ENCODE results near the gene OARD1.

The OARD1 gene

DNA sequence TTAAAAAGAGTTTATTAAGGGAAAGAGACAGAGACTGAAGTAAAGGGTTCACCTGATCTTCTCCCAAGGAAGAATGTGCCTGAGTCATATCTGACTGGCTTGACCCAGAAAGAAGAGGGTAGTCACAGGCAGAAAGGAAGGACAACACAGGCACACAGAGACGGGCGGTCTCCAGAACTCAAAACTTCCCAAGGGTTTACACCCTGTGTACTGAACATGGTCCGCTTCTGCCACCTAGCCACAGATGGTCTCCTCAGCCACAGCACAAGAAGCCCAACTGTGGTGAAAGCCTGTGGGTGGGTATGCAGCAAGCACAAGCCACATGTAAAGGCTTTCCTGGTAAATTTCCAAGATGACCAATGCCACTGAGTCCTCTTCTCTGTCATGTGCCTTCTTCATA lies 50.3 kb downstream of the OARD1 start (continued):
- TF ChIP-seq, protein P1, sequence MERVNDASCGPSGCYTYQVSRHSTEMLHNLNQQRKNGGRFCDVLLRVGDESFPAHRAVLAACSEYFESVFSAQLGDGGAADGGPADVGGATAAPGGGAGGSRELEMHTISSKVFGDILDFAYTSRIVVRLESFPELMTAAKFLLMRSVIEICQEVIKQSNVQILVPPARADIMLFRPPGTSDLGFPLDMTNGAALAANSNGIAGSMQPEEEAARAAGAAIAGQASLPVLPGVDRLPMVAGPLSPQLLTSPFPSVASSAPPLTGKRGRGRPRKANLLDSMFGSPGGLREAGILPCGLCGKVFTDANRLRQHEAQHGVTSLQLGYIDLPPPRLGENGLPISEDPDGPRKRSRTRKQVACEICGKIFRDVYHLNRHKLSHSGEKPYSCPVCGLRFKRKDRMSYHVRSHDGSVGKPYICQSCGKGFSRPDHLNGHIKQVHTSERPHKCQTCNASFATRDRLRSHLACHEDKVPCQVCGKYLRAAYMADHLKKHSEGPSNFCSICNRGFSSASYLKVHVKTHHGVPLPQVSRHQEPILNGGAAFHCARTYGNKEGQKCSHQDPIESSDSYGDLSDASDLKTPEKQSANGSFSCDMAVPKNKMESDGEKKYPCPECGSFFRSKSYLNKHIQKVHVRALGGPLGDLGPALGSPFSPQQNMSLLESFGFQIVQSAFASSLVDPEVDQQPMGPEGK (tag by site-specific recombination; IDR thresholded peaks at IDR 0.05): 0 out of 2 replicates have a peak, but pooled peaks have one; percentile 8
- TF ChIP-seq MEIS1 (CRISPR knock-in tag; IDR thresholded peaks at IDR 0.05; ENCODE audit: borderline replicate concordance): no peak
- TF ChIP-seq ZNF660 (tag by site-specific recombination; IDR thresholded peaks at IDR 0.05): 0 out of 2 replicates have a peak, but pooled peaks have one; percentile 20
- TF ChIP-seq ZNF558 (tag by site-specific recombination; IDR thresholded peaks at IDR 0.05): no peak
- no peak for TF ChIP-seq ZNF521 (tag by site-specific recombination; IDR thresholded peaks at IDR 0.05)
- TF ChIP-seq KLF8 (tag by site-specific recombination; IDR thresholded peaks at IDR 0.05): 0 out of 2 replicates have a peak, but pooled peaks have one; percentile 8
- TF ChIP-seq ZNF48 (tag by site-specific recombination; IDR thresholded peaks at IDR 0.05): no peak

DNA sequence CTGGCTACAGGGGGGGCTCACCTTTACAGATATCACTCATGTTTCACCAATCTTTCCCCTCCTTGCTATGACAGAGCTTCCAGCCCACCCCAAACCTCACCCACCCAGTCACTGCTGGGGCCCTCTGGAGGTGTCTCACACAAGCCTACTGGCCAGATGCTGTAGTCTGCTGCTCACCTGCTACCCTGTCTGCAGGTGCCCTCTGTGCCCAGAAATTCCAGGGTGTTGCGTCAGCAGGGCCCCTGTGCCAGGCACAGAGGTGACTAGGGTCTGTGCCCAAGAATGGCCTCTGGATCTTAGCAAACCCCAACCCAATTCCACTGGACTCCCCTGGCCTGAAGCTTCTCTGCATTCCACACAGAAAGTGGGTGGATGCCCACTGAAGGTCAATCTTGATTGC lies 54.5 kb downstream of the OARD1 start:
- Histone ChIP-seq H3K36me3 (ENCODE audit: control insufficient read depth in 2 of 2, insufficient read depth in 1 of 2, low read length in 2 of 2) (no peaks in the 10 kb centered on the region), H3K4me3 (ENCODE audit: low read depth, low read length) (no peak overlapping the region), H3K27ac (ENCODE audit: extremely low read depth, low read depth, low read length) (no peak overlapping the region), H3K9me3 (ENCODE audit: control insufficient read depth, insufficient read depth, low read depth, low read length) (no peaks in the 10 kb centered on the region), H3K4me1 (ENCODE audit: control insufficient read depth, insufficient read depth, low read length) (peaks cover 14% of the 10 kb centered on the region)
- no peak for TF ChIP-seq YY1 (tag by site-specific recombination; IDR thresholded peaks at IDR 0.05)
- TF ChIP-seq, protein P2, sequence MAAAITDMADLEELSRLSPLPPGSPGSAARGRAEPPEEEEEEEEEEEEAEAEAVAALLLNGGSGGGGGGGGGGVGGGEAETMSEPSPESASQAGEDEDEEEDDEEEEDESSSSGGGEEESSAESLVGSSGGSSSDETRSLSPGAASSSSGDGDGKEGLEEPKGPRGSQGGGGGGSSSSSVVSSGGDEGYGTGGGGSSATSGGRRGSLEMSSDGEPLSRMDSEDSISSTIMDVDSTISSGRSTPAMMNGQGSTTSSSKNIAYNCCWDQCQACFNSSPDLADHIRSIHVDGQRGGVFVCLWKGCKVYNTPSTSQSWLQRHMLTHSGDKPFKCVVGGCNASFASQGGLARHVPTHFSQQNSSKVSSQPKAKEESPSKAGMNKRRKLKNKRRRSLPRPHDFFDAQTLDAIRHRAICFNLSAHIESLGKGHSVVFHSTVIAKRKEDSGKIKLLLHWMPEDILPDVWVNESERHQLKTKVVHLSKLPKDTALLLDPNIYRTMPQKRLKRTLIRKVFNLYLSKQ (tag by site-specific recombination; IDR thresholded peaks at IDR 0.05; ENCODE audit: borderline replicate concordance): no peak
- no peak for TF ChIP-seq ZNF221 (tag by site-specific recombination; IDR thresholded peaks at IDR 0.05; ENCODE audit: borderline replicate concordance)
- TF ChIP-seq ZNF394 (tag by site-specific recombination; IDR thresholded peaks at IDR 0.05; ENCODE audit: borderline replicate concordance): no peak
- TF ChIP-seq ZNF37A (tag by site-specific recombination; IDR thresholded peaks at IDR 0.05): no peak
- TF ChIP-seq ZNF580 (tag by site-specific recombination; IDR thresholded peaks at IDR 0.05): no peak
- TF ChIP-seq ZNF266 (tag by site-specific recombination; IDR thresholded peaks at IDR 0.05; ENCODE audit: low read depth): no peak
- no peak for TF ChIP-seq ZNF548 (tag by site-specific recombination; IDR thresholded peaks at IDR 0.05)
- TF ChIP-seq, protein P3, sequence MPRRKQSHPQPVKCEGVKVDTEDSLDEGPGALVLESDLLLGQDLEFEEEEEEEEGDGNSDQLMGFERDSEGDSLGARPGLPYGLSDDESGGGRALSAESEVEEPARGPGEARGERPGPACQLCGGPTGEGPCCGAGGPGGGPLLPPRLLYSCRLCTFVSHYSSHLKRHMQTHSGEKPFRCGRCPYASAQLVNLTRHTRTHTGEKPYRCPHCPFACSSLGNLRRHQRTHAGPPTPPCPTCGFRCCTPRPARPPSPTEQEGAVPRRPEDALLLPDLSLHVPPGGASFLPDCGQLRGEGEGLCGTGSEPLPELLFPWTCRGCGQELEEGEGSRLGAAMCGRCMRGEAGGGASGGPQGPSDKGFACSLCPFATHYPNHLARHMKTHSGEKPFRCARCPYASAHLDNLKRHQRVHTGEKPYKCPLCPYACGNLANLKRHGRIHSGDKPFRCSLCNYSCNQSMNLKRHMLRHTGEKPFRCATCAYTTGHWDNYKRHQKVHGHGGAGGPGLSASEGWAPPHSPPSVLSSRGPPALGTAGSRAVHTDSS (tag by site-specific recombination; IDR thresholded peaks at IDR 0.05): no peak
- TF ChIP-seq BCL11B (tag by site-specific recombination; IDR thresholded peaks at IDR 0.05; ENCODE audit: low read depth): no peak
- TF ChIP-seq ZNF248 (tag by site-specific recombination; IDR thresholded peaks at IDR 0.05): no peak
- no peak for TF ChIP-seq ZNF426 (tag by site-specific recombination; IDR thresholded peaks at IDR 0.05)
- no peak for TF ChIP-seq ZNF837 (tag by site-specific recombination; IDR thresholded peaks at IDR 0.05)
- TF ChIP-seq ZNF624 (tag by site-specific recombination; IDR thresholded peaks at IDR 0.05): no peak
- TF ChIP-seq, protein P4, sequence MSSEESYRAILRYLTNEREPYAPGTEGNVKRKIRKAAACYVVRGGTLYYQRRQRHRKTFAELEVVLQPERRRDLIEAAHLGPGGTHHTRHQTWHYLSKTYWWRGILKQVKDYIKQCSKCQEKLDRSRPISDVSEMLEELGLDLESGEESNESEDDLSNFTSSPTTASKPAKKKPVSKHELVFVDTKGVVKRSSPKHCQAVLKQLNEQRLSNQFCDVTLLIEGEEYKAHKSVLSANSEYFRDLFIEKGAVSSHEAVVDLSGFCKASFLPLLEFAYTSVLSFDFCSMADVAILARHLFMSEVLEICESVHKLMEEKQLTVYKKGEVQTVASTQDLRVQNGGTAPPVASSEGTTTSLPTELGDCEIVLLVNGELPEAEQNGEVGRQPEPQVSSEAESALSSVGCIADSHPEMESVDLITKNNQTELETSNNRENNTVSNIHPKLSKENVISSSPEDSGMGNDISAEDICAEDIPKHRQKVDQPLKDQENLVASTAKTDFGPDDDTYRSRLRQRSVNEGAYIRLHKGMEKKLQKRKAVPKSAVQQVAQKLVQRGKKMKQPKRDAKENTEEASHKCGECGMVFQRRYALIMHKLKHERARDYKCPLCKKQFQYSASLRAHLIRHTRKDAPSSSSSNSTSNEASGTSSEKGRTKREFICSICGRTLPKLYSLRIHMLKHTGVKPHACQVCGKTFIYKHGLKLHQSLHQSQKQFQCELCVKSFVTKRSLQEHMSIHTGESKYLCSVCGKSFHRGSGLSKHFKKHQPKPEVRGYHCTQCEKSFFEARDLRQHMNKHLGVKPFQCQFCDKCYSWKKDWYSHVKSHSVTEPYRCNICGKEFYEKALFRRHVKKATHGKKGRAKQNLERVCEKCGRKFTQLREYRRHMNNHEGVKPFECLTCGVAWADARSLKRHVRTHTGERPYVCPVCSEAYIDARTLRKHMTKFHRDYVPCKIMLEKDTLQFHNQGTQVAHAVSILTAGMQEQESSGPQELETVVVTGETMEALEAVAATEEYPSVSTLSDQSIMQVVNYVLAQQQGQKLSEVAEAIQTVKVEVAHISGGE (tag by site-specific recombination; conservative IDR thresholded peaks at IDR 0.05; ENCODE audit: low read depth): no peak
- no peak for TF ChIP-seq ZBTB20 (tag by site-specific recombination; IDR thresholded peaks at IDR 0.05)
- CTCF ChIA-PET: interaction anchor here (0.6 to 3.6 kb wide), 7 partner anchors 8 to 1013 kb away, joined by 3 to 16 read pairs (median 8); no protein-coding TSS in a partner anchor
- POLR2A ChIA-PET: no interaction called here

Data from HEK293 (cell line).